ENCODE results near the gene SGPP2.

DNA sequence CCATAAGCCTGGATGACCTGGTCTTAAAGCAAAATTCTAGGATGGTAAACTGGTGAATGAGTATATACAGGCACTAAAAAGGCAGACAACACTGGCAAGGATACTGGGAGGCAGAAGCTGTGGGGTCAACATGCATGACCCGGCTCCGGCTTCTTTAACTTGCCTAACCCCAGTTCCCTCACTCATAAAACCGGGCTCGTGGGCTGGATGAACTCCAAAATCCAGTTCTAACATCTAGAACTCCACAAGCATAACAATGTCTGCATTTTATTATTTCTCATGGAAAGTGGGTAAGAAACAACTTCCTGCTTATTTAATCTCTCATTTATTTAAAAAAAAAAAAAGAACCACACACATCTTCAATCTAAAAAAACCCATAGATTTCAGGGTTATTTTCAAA lies 174.3 kb downstream of the SGPP2 start:
- TF ChIP-seq, protein P1, sequence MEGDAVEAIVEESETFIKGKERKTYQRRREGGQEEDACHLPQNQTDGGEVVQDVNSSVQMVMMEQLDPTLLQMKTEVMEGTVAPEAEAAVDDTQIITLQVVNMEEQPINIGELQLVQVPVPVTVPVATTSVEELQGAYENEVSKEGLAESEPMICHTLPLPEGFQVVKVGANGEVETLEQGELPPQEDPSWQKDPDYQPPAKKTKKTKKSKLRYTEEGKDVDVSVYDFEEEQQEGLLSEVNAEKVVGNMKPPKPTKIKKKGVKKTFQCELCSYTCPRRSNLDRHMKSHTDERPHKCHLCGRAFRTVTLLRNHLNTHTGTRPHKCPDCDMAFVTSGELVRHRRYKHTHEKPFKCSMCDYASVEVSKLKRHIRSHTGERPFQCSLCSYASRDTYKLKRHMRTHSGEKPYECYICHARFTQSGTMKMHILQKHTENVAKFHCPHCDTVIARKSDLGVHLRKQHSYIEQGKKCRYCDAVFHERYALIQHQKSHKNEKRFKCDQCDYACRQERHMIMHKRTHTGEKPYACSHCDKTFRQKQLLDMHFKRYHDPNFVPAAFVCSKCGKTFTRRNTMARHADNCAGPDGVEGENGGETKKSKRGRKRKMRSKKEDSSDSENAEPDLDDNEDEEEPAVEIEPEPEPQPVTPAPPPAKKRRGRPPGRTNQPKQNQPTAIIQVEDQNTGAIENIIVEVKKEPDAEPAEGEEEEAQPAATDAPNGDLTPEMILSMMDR (conservative IDR thresholded peaks at IDR 0.05 in 1 of 2, IDR thresholded peaks at IDR 0.05 in 1 of 2; ENCODE audit: extremely low read depth in 1 of 2, insufficient read depth in 1 of 2, low read depth in 1 of 2, low read length in 2 of 2): no peak
- TF ChIP-seq EZH2 (IDR thresholded peaks at IDR 0.05; ENCODE audit: borderline replicate concordance, low read length): no peak

Measured in mammary epithelial cell (primary cell).